Embryonic facial prominence (tissue), 1 donor: Measurements from ENCODE around the gene NSG1.
"Not testable (repeated sequence)": the region's sequence is repeated elsewhere in the genome, so short reads cannot be mapped to it uniquely, and the experiment has no call there.

Source experiments
- DNase-seq: peaks from one replicate; pipeline ENCODE4 v3.0.0-alpha.2; 2016; ENCODE audit errors: extremely low spot score

The NSG1 gene

GRCh38 chr4:4416981-4417380 lies 30.1 kb downstream of the NSG1 start:
- DNase-seq = no peak

- DNase-seq = no peak
Measured at GRCh38 chr4:4417886-4418285, 31.0 kb downstream of the NSG1 start.

GRCh38 chr4:4418676-4419390 lies 31.9 kb downstream of the NSG1 start:
- no peak for DNase-seq

- no peak for DNase-seq
Measured at GRCh38 chr4:4419896-4420295, 33.0 kb downstream of the NSG1 start.

GRCh38 chr4:4420421-4420820 lies 33.5 kb downstream of the NSG1 start:
- no peak for DNase-seq

- no peak for DNase-seq
Measured at GRCh38 chr4:4421356-4421755, 34.5 kb downstream of the NSG1 start.

- DNase-seq = not testable (repeated sequence)
Measured at GRCh38 chr4:4422117-4422516, 35.2 kb downstream of the NSG1 start.

GRCh38 chr4:4422856-4423499 lies 36.1 kb downstream of the NSG1 start:
- DNase-seq = no peak

- DNase-seq = no peak
Measured at GRCh38 chr4:4423706-4424498, 37.0 kb downstream of the NSG1 start.

GRCh38 chr4:4424499-4425115 lies 37.7 kb downstream of the NSG1 start:
- no peak for DNase-seq

- DNase-seq = no peak
Measured at GRCh38 chr4:4425119-4425690, 38.3 kb downstream of the NSG1 start.

- no peak for DNase-seq
Measured at GRCh38 chr4:4425696-4426095, 38.8 kb downstream of the NSG1 start.

- DNase-seq = no peak
Measured at GRCh38 chr4:4426511-4427120, 39.7 kb downstream of the NSG1 start.

- no peak for DNase-seq
Measured at GRCh38 chr4:4427121-4427870, 40.4 kb downstream of the NSG1 start.

- DNase-seq = no peak
Measured at GRCh38 chr4:4427886-4428285, 41.0 kb downstream of the NSG1 start.

GRCh38 chr4:4428966-4429875 lies 42.3 kb downstream of the NSG1 start:
- no peak for DNase-seq

- no peak for DNase-seq
Measured at GRCh38 chr4:4430492-4431195, 43.7 kb downstream of the NSG1 start.

- DNase-seq = no peak
Measured at GRCh38 chr4:4432341-4433125, 45.6 kb downstream of the NSG1 start.
